Measurements from ENCODE around the gene ZNF225. TPM values are rescaled to one million over a fixed set of nuclear protein-coding genes. Genes with fewer than 3 reads are reported as not detected.

ZNF225 gene
- total RNA-seq, 4 donors from 2014 or later = 1.8 to 10.1 (median 4.6) TPM

DNA sequence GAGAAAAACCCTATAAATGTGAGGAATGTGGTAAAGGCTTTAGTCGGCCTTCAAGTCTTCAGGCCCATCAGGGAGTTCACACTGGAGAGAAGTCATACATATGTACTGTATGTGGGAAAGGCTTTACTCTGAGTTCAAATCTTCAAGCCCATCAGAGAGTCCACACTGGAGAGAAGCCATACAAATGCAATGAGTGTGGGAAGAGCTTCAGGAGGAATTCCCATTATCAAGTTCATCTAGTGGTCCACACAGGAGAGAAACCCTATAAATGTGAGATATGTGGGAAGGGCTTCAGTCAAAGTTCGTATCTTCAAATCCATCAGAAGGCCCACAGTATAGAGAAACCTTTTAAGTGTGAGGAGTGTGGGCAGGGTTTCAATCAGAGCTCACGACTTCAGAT lies 63.4 kb downstream of the ZNF225 start:
- Histone ChIP-seq H3K9me3 (peaks cover 15 to 100% (median 58%) of the 10 kb centered on the region in 4 donors), H3K36me3 (peaks cover 26 to 64% (median 48%) of the 10 kb centered on the region in 3 donors), H3K4me3 (no peak overlapping the region), H3K27ac (no peak overlapping the region), H3K4me1 (no peaks in the 10 kb centered on the region), H3K27me3 (no peaks in the 10 kb centered on the region)
- DNase-seq (ENCODE audit: low spot score in 2 of 2) = no peak
- WGBS, 2 donors = 89 to 100% methylated on average over 3 of the region's 3 CpGs
- TF ChIP-seq CTCF (IDR thresholded peaks at IDR 0.05) (no peak), EP300 (IDR thresholded peaks at IDR 0.05) (no peak), POLR2A (IDR thresholded peaks at IDR 0.05) (no peak)

GRCh38 chr19:44180968-44181367 lies 67.8 kb downstream of the ZNF225 start:
- Histone ChIP-seq H3K4me3 (no peak overlapping the region), H3K27ac (no peak overlapping the region), H3K36me3 (peaks cover 5 to 20% (median 5%) of the 10 kb centered on the region in 3 donors), H3K27me3 (no peaks in the 10 kb centered on the region), H3K9me3 (peaks cover 15 to 98% (median 50%) of the 10 kb centered on the region in 4 donors), H3K4me1 (no peaks in the 10 kb centered on the region)
- DNase-seq (ENCODE audit: low spot score in 2 of 2) = no peak
- no peak for TF ChIP-seq CTCF (IDR thresholded peaks at IDR 0.05)

GRCh38 chr19:44182145-44182544 lies 68.9 kb downstream of the ZNF225 start:
- Histone ChIP-seq H3K9me3 (peaks cover 5 to 98% (median 46%) of the 10 kb centered on the region in 4 donors), H3K36me3 (peaks cover 0 to 8% (median 0%) of the 10 kb centered on the region in 3 donors), H3K27me3 (no peaks in the 10 kb centered on the region), H3K4me1 (no peaks in the 10 kb centered on the region), H3K27ac (no peak overlapping the region), H3K4me3 (no peak overlapping the region)
- WGBS, 2 donors = 85 to 86% methylated on average over 10 of the region's 10 CpGs
- no peak for TF ChIP-seq POLR2A (IDR thresholded peaks at IDR 0.05)
- no peak for TF ChIP-seq EP300 (IDR thresholded peaks at IDR 0.05)
- TF ChIP-seq CTCF (IDR thresholded peaks at IDR 0.05) = no peak
- no peak for DNase-seq (ENCODE audit: low spot score in 2 of 2)

Small RNAs within 50 kb of the gene (small RNA-seq; reads per million reads assigned to genes)
- gene RNU6-902P = not detected

Other genes starting within 250 kb of the ZNF225 start
- gene ZNF404, start 229.4 kb upstream of the ZNF225 start, total RNA-seq = 1 to 10 TPM in 3 of 4 donors, under 1 TPM in 1; 0.90 to 3.7 (median 1.1) TPM
- gene ZNF45, start 178.1 kb upstream of the ZNF225 start, total RNA-seq = 10 to 100 TPM in 3 of 4 donors, 1 to 10 TPM in 1; 8.7 to 26.9 (median 17.7) TPM
- gene ZNF221, start 162.2 kb upstream of the ZNF225 start, total RNA-seq = 1 to 10 TPM; 3.6 to 7.3 (median 6.5) TPM
- 1 to 10 TPM; 4.2 to 7.2 (median 5.1) TPM for gene ZNF155, start 129.2 kb upstream of the ZNF225 start, total RNA-seq
- gene ZNF230, start 110.4 kb upstream of the ZNF225 start, total RNA-seq = 1 to 10 TPM; 3.9 to 5.3 (median 5.2) TPM
- gene ZNF222, start 88.0 kb upstream of the ZNF225 start, total RNA-seq = 1 to 10 TPM; 2.0 to 7.3 (median 2.1) TPM
- 1 to 10 TPM; 1.7 to 7.3 (median 5.3) TPM for gene ZNF223, start 61.4 kb upstream of the ZNF225 start, total RNA-seq
- 1 to 10 TPM; 1.8 to 3.1 (median 2.0) TPM for gene ZNF284, start 41.2 kb upstream of the ZNF225 start, total RNA-seq
- gene ZNF224, start 19.0 kb upstream of the ZNF225 start, total RNA-seq = 10 to 100 TPM; 16.2 to 34.1 (median 28.4) TPM
- gene ZNF234, start 28.2 kb downstream of the ZNF225 start, total RNA-seq = 1 to 10 TPM; 6.9 to 7.9 (median 7.1) TPM
- gene ZNF226, start 51.7 kb downstream of the ZNF225 start, total RNA-seq = 10 to 100 TPM; 18.0 to 29.1 (median 23.3) TPM
- 10 to 100 TPM in 3 of 4 donors, 1 to 10 TPM in 1; 8.1 to 22.0 (median 14.3) TPM for gene ZNF227, start 99.1 kb downstream of the ZNF225 start, total RNA-seq
- gene ZNF233, start 146.5 kb downstream of the ZNF225 start, total RNA-seq = 1 to 10 TPM in 1 of 4 donors, under 1 TPM in 2, not detected in 1; 0.44 to 1.2 (median 0.63) TPM
- 1 to 10 TPM; 5.5 to 9.8 (median 6.3) TPM for gene ZNF235, start 191.6 kb downstream of the ZNF225 start, total RNA-seq
- gene ZNF112, start 243.3 kb downstream of the ZNF225 start, total RNA-seq = 1 to 10 TPM; 5.0 to 5.9 (median 5.3) TPM

Data from tibial nerve (tissue), 4 donors.